HepG2 (cell line): ENCODE results near the gene CPXM1. TPM values are rescaled to one million over a fixed set of nuclear protein-coding genes. Genes with fewer than 3 reads are reported as not detected.

Experiments
- ATAC-seq: fragments of 200-7000 bp; cut with Tn5 transposase; 3 replicates; pipeline ENCODE4 v1.9.1; 2020; ENCODE audit warnings: mild to moderate bottlenecking, moderate library complexity
- BruUV-seq: library from RNA; stranded (reverse); fragments of 400-500 nt; replicated peaks from 2 replicates; lab custom pipeline; 2021; lab: Mats Ljungman, UMichigan
- CTCF ChIA-PET: fragments of 300-600 bp; formaldehyde crosslinking; extraction: SDS; loops from one replicate; lab custom pipeline; 2021; ENCODE audit warnings: low total read pairs, inconsistent platforms, low intra/inter-chr PET ratio; lab: Yijun Ruan, JAX
- POLR2A ChIA-PET: fragments of 350-600 bp; sonication (Branson Sonifier 250); formaldehyde crosslinking; loops from one replicate; lab custom pipeline; 2020; ENCODE audit warnings: antibody characterized with exemption, inconsistent platforms; lab: Yijun Ruan, JAX
- DNase-seq: peaks from one replicate; pipeline ENCODE4 v3.0.0-alpha.2; 2015; ENCODE audit warnings: low spot score
- FAIRE-seq: peaks from 3 replicates; lab custom pipeline; 2011; peaks lifted over from hg19 to GRCh38; lab: Jason Lieb, UNC
- H2AFZ ChIP-seq: one replicate; pipeline ENCODE4 v1.6.1; 2011; ENCODE audit warnings: low read length, inconsistent platforms
- H3K27ac ChIP-seq: fragments of 300-600 bp; 3 replicates; pipeline ENCODE4 v1.8.0; 2011; ENCODE audit warnings: mixed run types, mild to moderate bottlenecking, mixed read lengths, low read length, inconsistent platforms; ENCODE audit not compliant: insufficient read depth; ENCODE audit errors: extremely low read length
- H3K27me3 ChIP-seq, 2 experiments: fragments of 200-600 bp in 1 of 2; 2 replicates in 1 of 2; 3 replicates in 1 of 2; pipeline versions ENCODE4 v1.6.0 to v1.8.0; 2011; ENCODE audit warnings: low read length in 2 of 2, mild to moderate bottlenecking in 2 of 2, moderate library complexity in 2 of 2, inconsistent platforms in 1 of 2; ENCODE audit not compliant: insufficient read depth in 2 of 2, control insufficient read depth in 1 of 2
- H3K36me3 ChIP-seq, 2 experiments: fragments of 200-600 bp in 1 of 2; replicated peaks in 1 of 2; 2 replicates in 1 of 2; 3 replicates in 1 of 2; pipeline versions ENCODE4 v1.5.1 to v1.8.0; 2011; ENCODE audit warnings: low read length in 2 of 2, inconsistent platforms in 1 of 2; ENCODE audit not compliant: insufficient read depth in 2 of 2, control insufficient read depth in 1 of 2
- H3K4me1 ChIP-seq: 2 replicates; pipeline ENCODE4 v1.5.1; 2012; ENCODE audit warnings: low read length, inconsistent platforms; ENCODE audit not compliant: insufficient read depth
- H3K4me2 ChIP-seq: 2 replicates; pipeline ENCODE4 v1.6.0; 2011; ENCODE audit warnings: low read depth, low read length, inconsistent platforms
- H3K4me3 ChIP-seq, 3 experiments: fragments of 200-600 bp in 1 of 3; sonication (generic), shearing (Covaris generic) in 1 of 3; replicated peaks in 1 of 3; 2 replicates each; pipeline ENCODE4 v1.5.1; 2011 to 2016; ENCODE audit warnings: low read length in 3 of 3, inconsistent platforms in 2 of 3, low read depth in 2 of 3, mild to moderate bottlenecking in 2 of 3, control low read depth in 1 of 3, mixed read lengths in 1 of 3; ENCODE audit not compliant: insufficient read depth in 1 of 3
- H3K79me2 ChIP-seq: one replicate; pipeline ENCODE4 v1.6.1; 2011; ENCODE audit warnings: low read length, inconsistent platforms; ENCODE audit not compliant: insufficient read depth
- H3K9ac ChIP-seq: 2 replicates; pipeline ENCODE4 v1.6.0; 2011; ENCODE audit warnings: mild to moderate bottlenecking, low read depth, low read length, inconsistent platforms; ENCODE audit not compliant: insufficient read depth
- H3K9me3 ChIP-seq: 2 replicates; pipeline ENCODE4 v1.5.1; 2012; ENCODE audit warnings: mild to moderate bottlenecking, low read length
- H4K20me1 ChIP-seq: 2 replicates; pipeline ENCODE4 v1.6.0; 2011; ENCODE audit warnings: inconsistent platforms, mild to moderate bottlenecking, low read length, moderate library complexity; ENCODE audit not compliant: insufficient read depth
- GLI4 ChIP-seq: sonication (generic); formaldehyde crosslinking; IDR thresholded peaks from 2 replicates; pipeline ENCODE4 v1.5.1; 2020; ENCODE audit warnings: missing genetic modification reagents, mild to moderate bottlenecking, moderate library complexity, borderline replicate concordance
- MYPOP ChIP-seq: sonication (generic); formaldehyde crosslinking; IDR thresholded peaks from 2 replicates; pipeline ENCODE4 v1.8.1; 2023; ENCODE audit warnings: mild to moderate bottlenecking, moderate library complexity, missing genetic modification reagents
- SMYD3 ChIP-seq: sonication (generic); formaldehyde crosslinking; IDR thresholded peaks from 2 replicates; pipeline ENCODE4 v1.8.1; 2023; ENCODE audit warnings: mild to moderate bottlenecking, missing genetic modification reagents
- ZFP36 ChIP-seq: fragments of 150-350 bp; IDR thresholded peaks from 2 replicates; pipeline ENCODE4 v1.6.1; 2018; ENCODE audit warnings: borderline replicate concordance, low read length, low read depth; ENCODE audit not compliant: partially characterized antibody
- ZNF576 ChIP-seq: sonication (generic); formaldehyde crosslinking; IDR thresholded peaks from 2 replicates; pipeline ENCODE4 v1.4.0; 2020; ENCODE audit warnings: mild to moderate bottlenecking, missing genetic modification reagents
- WGBS: methylation state at CpG from one replicate; pipeline ENCODE4 v1.1.6; 2017; ENCODE audit warnings: low lambda C conversion rate; 5-methylcytosine and 5-hydroxymethylcytosine counted together
- in situ Hi-C: cut with HindIII; loops from 2 replicates; pipeline ENCODE4 v1.10.0; 2017; ENCODE audit warnings: low pct_unique_long_range_greater_than_20kb; ENCODE audit not compliant: extremely low pct_ligation_motif_present
- intact Hi-C: fragments of 100-400 bp; cut with micrococcal nuclease; formaldehyde crosslinking; loops from one replicate; pipeline ENCODE4 v1.10.0; 2022; ENCODE audit not compliant: unreplicated experiment
- polyA plus RNA-seq, 8 experiments: library from polyadenylated mRNA; depleted of rRNA in 3 of 8; stranded (reverse) in 7 of 8; unstranded in 1 of 8; fragments of >200 nt; fragmentation: Illumina TruSeq in 4 of 8; extraction: Trizol in 4 of 8; gene quantifications; 2 replicates each; pipeline versions ENCODE4 v1.2.1 to v1.2.3, GENCODE V29; 2011 to 2016; ENCODE audit warnings: low read depth in 4 of 8, missing spikeins in 1 of 8, mixed read lengths in 1 of 8; ENCODE audit not compliant: insufficient read depth in 1 of 8
- total RNA-seq, 5 experiments: library from RNA; depleted of rRNA; stranded (reverse); fragments of >200 nt; fragmentation: Illumina TruSeq; extraction: Trizol; gene quantifications; 2 replicates each; pipeline ENCODE4 v1.2.3, GENCODE V29; 2016; ENCODE audit warnings: low read depth in 1 of 5
- TF ChIP-seq, protein P1 (sequence below): IDR thresholded peaks from 2 replicates; pipeline ENCODE4 v1.6.1; 2016; ENCODE audit warnings: mild to moderate bottlenecking, missing biosample characterization, missing genetic modification reagents

The CPXM1 gene
- total and polyA plus RNA-seq, 2 of the 13 experiments (the other 11 are each of a cell fraction or from before 2014, with no cell fraction given), result 0.07 TPM; not detected in 1

GRCh38 chr20:2780948-2781347, 19.5 kb downstream of the CPXM1 start:
- no peaks in the 10 kb centered on the region for H3K4me1 ChIP-seq
- no peak overlapping the region for H2AFZ ChIP-seq
- DNase-seq (no peak), FAIRE-seq (no peak), ATAC-seq (no peak)
- no peaks in the 10 kb centered on the region for H4K20me1 ChIP-seq
- in situ Hi-C loops, result no loop called here
- TF ChIP-seq GLI4 (CRISPR knock-in tag) (no peak), ZFP36 (no peak), ZNF576 (CRISPR knock-in tag) (no peak), MYPOP (CRISPR knock-in tag) (no peak), SMYD3 (CRISPR knock-in tag) (no peak)
- TF ChIP-seq, protein P1, sequence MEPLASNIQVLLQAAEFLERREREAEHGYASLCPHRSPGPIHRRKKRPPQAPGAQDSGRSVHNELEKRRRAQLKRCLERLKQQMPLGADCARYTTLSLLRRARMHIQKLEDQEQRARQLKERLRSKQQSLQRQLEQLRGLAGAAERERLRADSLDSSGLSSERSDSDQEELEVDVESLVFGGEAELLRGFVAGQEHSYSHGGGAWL (CRISPR knock-in tag), result no peak
- H3K27me3 ChIP-seq, result peaks cover 3 to 10% of the 10 kb centered on the region in 2 experiments; a peak in 3 of 5 replicates
- ChIA-PET CTCF (no interaction called here), POLR2A (no interaction called here)
- H3K4me3 ChIP-seq, result no peak overlapping the region
- no peak overlapping the region for H3K4me2 ChIP-seq
- no peaks in the 10 kb centered on the region for H3K79me2 ChIP-seq
- intact Hi-C loops, result no loop called here
- BruUV-seq, result no TSS peak
- 10% methylated on average over 3 of the region's 3 CpGs for WGBS
- H3K36me3 ChIP-seq, result no peaks in the 10 kb centered on the region
- no peaks in the 10 kb centered on the region; the same call in 1 of the 2 replicates for H3K9me3 ChIP-seq
- no peak overlapping the region for H3K9ac ChIP-seq
- no peak overlapping the region for H3K27ac ChIP-seq
